Midbrain (tissue), 1 donor: ENCODE data around the gene FAM168A.
A peak's percentile ranks its signal among the peaks of the same experiment; 100 is the strongest.
"Not testable (repeated sequence)": the region's sequence is repeated elsewhere in the genome, so short reads cannot be mapped to it uniquely, and the experiment has no call there.

Source experiments
- DNase-seq: peaks from one replicate; lab custom pipeline; 2025; lab: John Stamatoyannopoulos, UW

Gene FAM168A

DNA sequence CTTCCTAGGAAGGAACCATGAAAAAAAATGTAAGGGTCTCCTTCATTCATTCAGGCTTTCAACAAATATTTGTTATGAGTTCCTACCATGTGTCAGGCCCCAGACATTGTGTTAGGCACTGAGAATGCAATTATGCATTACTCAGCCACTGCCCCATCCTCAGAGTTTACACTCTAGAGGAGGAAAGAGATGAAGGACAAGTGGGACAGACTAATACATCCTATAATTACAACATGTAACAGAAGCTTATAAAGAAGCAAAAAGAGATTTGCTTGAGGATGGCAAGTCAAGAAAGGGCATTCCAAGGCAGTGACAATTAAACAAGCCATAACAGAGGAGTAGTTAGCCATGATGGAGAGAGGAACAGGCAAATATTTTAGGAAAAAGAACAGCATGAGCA, 78.6 kb downstream of the FAM168A start:
- no peak for DNase-seq

DNA sequence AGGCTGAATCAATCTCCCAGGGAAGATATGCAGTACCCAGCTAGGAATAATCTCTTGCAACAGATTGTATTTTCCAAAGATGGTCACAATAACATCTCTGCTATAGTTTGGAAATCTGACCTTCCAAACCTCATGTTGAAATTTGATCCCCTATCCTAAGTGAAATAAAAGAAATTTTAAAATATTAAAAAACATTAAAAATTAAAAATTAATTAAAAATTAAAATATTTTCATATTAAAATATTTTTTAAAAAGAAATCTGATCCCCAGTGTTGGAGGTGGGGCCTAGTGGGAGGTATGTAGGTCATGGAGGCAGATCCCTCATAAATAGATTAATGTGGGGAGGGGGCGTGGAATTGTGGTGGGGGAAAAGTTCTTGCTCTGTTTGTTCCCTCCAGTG, 79.7 kb downstream of the FAM168A start:
- DNase-seq: no peak

DNA sequence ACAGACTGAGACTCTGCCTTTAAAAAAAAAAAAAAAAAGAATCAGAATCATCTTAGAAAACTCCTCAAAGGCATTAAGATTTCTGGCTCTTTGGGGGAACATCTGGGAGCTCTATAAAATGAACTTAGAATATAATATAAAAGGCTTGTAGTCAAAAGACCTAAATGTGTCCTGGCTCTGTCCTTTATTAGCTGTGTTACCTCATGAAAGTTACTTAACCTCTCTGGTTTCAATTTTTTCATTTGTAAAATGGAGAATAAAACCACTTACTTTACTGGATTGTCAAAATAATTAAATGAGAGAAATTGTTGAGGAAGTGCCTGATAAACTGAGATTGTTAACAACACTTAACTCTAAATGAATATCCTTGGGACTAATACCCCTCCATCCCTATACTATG, 81.8 kb downstream of the FAM168A start:
- DNase-seq: no peak

DNA sequence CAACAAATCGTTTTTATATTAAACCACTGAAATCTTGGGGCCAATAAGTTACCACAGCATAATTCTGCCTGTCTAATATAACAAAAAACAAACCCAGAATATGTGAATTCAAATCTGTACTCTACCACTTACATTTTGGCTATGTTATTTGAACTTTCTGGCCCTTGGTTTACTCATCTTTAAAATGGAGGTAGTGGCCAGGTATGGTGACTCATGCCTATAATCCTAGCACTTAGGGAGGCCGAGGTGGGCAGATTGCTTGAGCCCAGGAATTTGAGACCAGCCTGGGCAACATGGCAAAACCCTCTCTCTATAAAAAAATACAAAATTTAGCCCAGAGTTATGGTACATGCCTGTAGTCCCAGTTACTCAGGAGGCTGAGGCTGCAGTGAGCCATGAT, 84.2 kb downstream of the FAM168A start:
- DNase-seq: no peak

DNA sequence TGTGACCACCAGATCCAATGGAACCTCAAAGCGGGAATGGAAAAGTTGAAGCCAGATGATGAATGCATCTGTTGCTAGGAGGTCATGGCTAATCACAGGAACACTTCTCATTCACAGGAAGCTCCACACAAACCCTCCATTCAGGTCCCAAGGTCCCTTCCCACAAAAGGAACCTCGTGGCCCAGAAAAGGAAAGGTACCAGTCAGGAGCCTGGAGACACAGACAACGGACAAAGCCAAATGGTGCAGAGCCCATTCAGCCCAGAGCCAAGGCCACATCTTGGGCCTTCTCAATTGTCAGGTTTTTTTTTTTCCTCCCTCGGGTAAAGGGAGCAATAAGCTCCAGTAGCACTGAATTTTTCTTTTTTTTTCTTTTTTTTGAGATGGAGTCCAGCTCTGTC, 87.0 kb downstream of the FAM168A start:
- DNase-seq: no peak

DNA sequence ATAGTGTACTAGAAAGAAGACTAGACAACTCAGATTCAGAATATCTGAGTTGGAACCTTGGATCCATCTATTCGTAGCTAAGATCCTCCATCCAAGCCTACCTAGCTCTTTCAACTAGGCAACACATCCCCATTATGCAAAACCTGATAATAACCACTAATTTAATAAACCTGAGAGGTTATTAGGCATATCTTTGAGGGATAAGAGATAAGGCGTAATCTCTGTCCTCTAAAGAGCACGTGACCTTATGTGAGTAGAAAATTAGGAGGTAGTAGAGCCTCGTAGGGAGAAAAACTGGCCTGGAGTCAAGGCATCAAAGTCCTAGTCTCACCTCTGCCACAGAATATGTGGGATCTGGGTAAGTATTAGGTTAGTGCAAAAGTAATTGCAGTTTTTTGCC, 87.8 kb downstream of the FAM168A start:
- no peak for DNase-seq

DNA sequence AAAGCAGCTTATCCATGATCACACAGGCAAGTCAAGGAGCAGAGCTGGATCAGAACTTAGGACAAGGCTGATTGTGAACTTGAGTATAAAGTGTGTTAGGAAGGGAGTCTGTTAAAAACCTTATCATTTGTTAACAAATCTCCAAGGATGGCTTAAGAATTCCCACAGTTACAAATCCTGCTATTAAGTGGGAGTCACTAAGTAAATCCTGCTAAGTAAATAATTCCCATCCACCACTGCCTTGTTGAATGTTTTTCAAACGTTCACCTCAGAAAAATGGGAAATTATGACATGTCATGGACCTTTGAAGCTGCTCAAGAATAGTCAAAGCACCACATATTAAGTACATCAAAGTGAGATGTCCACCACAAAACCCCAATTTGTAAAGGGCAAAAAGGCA, 88.7 kb downstream of the FAM168A start:
- no peak for DNase-seq

DNA sequence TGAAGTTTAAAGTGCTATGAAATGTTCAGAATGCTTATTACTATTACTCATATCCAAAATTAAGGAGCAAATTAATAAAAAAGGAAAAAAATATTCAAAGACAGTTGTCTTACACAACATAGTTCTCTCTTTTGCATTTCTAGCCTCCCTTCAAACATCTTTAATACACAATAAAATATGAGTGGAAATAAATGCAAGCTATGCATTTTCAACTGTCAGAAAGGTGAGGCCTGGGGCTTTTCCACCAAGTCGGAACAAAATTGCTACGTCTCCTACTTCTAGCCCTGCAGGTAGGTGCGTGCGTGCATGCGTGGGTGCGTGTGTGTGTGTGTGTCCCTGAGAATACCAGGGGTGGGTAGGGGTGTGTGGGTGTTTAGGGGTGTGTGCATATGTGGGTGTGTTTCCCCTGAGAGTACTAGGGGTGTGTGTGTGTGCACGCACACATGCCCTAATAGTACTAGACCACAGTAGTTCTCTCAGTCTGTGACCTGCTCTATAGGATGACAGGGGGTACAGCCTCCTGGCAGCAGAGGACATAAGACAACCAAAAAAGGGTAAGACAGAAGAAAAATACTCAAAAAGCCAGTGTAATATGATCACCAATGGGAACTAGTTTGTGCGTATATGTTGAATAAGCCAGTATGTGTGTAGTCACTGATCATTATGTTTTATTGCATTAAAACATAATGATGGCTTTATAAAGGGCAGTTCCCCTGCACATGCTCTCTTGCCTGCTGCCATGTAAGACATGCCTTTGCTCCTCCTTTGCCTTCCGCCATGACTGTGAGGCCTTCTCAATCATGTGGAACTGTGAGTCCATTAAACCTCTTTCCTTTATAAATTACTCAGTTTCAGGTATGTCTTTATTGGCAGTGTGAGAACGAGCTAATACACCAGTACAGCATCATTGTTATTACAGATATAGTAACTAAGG, 89.4 kb downstream of the FAM168A start:
- DNase-seq: no peak

DNA sequence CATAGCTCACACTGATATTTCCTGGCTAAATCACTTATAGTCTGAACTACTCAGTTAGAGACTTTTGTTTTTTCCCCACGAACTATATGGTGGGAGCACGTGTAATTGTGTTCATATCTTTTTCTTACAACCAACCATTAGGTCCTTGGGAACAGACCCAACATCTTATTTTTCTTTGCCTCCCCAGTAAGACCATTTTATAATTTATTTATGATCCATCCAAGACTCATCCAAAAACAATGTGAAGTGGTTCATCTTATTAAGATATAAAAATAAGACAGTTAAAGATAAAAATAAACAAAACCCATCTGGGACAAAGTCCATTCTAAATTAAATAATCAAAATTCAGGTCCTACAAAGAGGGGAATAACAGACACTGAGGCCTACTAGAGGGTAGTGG, 90.8 kb downstream of the FAM168A start:
- no peak for DNase-seq

DNA sequence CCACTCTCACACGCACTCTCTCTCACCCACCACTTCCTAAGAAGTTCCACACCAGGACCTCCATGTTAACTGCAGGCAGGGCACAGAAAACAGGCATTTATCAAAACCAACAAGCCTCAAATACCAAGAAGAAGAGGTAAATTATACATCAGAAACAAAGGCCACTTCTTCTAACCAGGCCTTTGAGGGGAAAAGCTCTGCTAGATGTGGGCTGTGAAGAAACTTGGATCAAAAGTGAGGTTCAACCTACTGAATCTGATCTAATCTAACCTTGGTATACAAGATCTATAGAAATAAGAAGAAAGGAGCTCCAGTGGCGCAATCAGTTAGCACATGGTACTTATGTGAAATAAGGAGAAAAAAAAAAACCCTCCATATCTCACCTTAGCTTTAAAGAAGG, 91.9 kb downstream of the FAM168A start:
- no peak for DNase-seq

DNA sequence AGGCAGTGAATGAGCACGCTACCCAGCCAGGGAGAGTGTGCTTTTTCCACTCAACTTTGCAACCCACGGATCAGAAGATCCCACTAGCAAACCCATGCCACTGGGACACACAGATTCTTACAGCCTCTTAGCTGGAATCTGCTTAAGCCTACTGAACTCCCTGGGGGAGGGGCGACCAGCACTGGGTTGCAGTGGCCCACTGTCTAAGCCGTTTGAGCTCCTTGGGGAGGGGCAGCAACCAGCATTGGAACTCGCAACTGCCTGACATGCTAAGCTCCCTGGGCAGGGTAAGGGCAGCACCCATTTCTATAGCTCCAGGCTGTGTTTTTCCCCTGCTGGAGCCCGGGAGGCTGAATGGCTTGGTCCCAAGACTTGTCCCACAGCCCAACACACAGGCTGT, 99.6 kb downstream of the FAM168A start:
- DNase-seq: no peak

DNA sequence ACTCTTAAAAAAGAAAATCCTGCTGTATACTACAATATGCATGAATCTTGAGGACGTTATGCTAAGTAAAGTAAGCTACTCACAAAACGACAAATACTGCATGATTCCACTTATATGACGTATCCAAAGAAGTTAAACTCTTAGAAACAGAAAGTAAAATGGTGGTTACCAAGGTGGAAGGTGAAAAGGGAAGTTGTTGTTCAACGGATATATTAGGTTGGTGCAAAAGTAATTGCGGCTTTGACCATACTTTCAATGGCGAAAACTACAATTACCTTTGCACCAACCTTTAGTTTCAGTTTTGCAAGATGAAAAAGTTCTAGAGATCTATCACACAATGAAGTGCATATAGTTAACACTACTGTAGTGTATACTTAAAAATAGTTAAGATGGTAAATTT, 101.8 kb downstream of the FAM168A start:
- no peak for DNase-seq

DNA sequence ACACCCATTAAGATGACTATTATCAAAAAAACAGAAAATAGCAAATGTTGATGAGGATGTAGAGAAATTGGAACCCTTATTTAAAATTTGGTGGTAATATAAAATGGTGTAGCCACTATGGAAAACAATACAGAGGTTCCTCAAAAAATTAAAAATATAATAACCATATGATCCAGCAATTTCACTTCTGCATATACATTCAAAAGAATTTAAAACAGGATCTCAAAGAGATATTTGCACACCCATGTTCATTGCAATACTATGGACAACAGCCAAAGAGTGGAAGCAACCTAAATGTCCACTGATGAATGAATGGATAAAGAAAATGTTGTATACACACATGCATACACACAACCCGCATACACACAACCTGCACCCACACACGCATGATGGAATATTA, 102.2 kb downstream of the FAM168A start:
- DNase-seq: no peak

DNA sequence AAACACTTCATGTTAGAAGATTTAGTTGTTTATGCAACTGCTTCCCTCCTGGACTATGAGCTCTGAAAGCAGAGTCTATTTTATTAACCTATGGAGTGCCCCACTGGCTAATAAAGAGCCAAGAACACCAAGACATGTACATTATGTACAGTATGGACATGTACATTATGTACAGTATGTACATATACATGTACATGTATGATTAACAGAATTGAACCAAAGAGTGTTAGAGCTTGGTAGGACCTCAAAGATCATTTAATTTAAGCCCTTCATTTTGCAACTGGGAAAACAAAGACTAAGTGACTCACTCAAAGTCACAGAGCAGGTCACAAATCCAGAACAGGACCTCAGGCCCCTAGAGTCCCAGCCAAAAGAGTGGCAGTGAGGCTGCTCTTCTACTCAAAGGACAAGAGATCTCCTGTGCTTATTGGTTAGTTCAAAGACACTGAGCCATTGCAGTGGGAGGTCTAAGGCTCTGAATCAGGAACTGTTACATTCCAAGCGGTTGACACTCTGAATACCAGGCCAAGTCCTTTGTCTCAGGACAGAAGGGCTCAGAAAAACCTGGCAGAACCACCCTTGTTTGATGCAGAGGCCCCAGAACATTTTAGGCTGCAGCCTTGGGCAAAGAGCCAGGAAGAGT, 103.8 kb downstream of the FAM168A start:
- peak; percentile 52 for DNase-seq

DNA sequence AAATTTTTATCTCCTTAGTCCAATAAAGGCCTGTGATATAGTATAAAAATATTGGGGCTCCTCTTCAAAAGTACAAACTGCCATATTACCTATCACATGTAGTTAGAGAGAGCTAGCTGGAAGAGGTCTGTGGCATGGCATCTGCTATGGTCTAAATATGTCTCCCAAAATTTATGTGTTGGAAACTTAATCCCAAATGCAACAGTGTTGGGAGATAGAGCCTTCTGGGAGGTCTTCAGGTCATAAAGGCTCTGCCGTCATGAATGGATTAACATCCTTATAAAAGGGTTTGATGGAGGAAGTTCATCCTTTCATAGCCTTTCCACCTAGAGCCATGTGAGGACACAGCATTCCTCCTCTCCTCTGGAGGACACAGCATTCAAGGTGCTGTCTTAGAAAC, 116.3 kb downstream of the FAM168A start:
- no peak for DNase-seq

DNA sequence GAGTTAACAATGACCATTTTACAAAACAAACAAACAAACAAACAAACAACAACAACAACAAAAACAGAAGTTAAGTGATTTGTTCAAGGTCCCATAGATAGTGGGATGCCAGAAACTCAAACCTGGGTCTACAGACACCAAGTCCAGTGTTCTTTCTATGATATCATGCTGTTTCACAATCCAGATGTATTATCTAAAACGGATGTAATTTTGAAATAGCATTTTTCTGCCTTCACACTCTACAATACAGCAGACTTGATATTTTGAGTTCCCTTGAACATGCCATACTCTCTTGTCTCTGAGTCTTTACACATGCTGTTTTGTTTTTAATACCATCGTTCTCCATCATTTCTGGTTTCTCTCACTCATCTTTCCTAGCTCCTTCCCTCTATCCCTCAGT, 117.2 kb downstream of the FAM168A start:
- no peak for DNase-seq

DNA sequence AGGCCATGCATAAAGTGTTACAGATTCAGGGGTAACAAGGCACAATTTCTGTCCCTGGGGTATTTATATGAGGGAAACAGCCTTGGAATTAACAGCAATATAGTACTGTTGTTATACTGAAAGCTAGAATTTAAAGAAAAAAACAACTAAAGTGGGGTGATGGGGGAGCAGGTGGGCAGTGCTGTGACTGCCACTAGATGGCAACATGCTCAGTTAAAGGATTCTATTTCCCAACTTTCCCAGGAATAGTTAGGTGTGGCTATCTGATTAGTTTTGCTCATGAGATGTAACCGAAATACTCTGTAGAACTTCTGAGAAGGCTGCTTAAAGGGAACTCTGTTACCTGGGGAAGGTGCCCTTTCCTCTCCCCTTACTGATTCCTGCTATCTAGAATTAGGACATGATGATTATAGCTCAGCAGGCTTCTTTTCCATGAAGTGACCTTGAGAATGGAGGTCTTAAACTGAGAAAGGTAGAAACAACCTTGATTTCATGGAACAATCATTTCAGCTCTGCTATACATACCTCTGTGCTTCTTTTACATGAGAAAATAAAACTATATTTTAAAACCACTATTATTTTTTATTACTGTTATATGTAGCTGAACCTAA, 119.1 kb downstream of the FAM168A start:
- peak; percentile 40 for DNase-seq

DNA sequence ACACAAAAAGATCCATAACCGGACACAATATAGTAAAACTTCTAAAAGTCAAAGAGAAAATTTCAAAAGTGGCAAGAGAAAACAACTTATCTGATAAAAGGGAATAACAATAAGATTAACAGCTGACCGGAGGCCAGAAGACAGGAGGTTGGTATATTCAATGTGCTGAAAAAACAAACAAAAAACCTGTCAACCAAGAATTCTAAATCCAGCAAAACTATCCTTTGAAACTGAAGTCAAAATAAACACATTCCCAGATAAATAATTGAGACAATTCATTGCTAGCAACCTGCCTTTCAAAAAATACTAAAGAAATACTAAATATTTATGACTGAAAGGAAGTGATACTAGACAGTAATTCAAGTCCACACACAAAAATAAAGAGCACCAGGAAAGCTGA, 120.4 kb downstream of the FAM168A start:
- DNase-seq: no peak

DNA sequence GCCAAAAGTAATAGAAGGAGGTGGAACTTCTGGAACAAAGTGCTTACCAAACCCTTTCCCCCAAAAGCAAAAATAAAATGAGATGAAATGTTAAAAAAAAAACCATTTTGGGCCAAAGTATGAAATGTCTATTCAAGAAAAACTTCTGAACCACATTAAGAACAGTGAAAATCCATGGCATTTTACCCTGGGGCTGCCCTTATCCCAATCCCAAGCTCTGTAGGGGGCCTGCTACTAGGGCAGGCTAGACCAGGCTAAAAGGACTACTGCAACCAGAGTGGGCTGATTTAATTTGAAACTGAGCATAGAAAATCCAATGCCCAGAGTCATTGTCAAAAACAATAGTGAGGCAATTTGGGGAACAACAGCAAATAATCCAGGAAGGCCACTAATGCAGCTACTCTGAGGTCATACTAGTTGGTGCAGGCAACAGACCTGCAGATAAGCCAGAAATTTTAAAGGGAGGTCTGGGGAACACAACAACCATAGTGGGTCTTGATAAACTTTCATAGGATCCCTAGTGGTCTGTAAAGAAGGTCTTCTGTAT, 122.3 kb downstream of the FAM168A start:
- DNase-seq: no peak

DNA sequence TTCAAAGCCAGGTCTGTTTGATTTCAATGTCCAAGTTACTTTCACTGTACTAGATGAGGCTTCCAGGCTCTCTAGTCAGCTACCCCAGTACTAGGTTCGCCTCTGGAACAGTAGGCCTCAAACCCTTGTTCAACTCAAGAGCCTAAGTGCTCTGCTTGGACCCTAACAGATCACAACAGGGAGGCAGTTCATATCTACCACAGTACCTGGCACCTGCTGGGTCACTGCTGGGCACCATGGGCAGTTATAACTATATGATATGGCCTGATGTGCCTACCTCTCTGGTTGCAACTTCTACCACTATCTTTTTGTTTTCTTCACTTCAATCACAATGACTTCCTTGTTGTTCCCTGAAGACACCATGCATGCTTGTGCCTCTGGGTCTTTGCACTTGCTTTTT, 124.7 kb downstream of the FAM168A start:
- no peak for DNase-seq

DNA sequence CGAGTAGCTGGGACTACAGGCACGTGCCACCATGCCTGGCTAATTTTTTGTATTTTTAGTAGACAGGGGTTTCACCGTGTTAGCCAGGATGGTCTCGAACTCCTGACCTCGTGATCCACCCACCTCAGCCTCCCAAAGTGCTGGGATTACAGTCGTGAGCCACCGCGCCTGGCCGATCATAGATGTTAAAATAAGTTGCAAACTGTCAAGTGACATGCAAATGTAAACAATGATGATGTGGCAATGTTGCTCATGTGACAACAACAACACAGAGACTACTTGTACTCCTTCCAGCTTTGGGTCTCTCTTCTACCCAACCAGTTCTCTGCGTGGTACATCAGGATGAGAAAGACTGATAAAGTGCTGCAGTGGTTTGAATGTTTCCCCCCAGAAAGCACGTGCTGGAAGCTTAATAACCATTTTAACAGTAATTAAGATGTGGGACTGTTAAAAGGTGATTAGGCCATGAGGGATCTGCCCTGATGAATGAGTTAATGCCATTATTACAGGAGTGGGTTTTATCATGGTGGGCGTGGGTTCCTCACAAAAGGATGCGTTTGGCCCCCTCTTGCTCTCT, 127.8 kb downstream of the FAM168A start:
- DNase-seq: not testable (repeated sequence)

DNA sequence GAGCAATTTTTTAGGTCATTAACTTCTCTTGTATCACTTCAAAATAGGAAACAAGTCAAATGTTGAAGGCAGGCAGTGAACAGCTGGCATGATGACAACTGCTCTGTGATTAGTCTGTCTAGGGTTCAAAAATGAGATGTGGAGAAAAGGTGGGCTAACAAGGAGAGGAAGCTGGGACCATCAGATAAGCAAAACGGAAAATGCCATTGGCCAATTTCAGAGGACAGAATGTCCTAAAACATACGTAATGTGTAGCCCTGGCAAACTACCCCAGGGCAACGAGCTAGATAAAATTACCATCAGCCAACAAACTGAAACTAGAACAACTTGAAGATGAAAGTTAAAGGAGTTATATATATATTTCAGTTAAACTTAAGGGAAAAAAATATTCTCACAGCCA, 128.5 kb downstream of the FAM168A start:
- no peak for DNase-seq
